Midbrain (tissue), 1 donor: Measurements from ENCODE around the gene HOXB2.

Source experiments
- DNase-seq: peaks from one replicate; lab custom pipeline; 2025; lab: John Stamatoyannopoulos, UW

The HOXB2 gene

DNA sequence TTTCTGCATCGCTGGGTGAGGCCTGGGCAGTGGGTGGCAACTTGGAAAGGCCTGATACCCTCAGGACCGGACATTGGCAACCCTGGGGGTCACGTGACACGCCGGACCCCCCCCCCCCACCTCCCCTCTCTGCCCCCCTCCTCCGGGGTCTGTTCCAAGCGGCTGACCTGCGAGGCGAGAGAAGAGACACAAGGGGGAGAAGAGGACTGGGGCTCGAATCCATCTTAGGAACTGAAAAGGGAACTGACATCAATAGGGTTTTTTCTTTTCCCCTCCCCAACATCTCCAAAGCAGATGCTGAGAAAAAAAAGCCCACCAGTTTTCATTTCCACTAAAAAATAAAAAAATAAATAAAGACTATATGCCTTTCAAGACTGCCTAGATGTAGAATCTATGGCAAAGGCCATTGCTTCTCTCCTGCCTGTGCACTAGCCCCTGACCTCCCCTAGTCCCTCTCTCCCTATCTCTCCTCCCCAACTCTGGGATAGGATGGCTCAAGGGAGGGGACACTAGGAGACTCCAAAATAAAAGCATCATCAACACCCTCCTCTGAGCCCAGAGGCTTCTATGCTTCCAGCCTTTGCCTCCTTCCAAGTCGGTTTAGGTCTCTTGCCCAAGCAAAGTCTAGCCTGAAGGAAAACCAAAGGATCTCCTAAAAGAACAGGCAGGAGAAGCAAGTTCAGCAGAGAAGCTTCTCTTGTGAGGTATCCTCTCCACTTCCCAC, 7.7 kb upstream of the HOXB2 start:
- no peak for DNase-seq

DNA sequence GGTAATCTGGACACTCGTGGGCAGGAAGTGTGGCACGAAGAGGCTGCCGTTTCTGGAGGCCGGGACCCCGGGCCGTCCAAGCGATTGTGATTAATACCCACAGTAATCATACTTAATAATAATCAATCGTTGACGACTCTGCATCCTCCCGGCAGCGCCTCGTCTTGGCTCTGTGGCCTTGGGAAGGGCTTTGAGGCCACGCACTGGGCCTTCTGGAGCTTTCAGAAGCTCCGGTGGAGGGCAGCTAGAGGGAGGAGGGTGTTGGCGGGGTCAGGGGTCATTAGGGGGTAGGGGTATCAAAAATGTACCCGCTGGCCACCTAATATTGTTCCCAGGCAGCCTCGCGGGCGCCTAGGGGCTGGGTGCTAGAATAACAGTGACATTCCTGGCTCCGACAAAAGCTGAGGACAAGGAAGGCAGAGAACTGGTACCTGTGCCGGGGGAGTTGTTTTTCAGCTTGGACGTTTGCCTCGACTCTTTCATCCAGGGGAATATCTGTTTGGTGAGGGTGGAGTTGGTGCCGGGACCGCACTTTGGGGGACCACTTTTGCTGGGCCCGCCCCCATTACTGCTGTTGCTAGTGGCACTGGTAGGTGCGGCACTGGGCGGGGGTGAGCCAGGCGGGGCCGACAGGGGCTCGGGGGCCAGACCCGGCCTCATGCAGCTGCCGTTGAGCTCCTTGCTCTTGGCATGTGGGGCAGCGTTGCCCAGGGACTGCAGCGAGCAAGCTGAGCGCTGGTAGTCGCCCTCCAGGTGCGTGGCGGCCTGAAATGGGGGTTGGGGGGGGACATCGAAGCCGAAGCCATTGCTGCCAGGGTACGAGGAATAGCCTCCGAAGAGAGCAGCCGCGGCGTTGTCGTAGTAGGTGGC, 6.9 kb upstream of the HOXB2 start:
- no peak for DNase-seq

DNA sequence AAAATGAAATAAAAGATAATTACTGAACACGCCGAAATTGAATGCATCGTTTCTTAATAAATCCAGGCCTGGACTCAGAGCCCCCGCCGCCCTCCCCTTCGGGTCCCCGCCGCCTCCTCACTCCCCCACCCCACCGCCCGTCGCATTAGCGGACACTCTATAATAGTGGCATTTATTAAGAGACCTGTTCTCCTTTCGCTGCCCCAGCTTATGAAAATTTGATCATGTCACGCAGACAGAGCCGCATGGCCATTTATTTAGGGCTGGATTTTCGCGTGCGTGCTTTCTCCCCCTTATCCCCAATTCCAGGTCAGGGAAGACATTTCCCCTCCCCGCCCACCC, 6.3 kb upstream of the HOXB2 start:
- DNase-seq, result no peak

DNA sequence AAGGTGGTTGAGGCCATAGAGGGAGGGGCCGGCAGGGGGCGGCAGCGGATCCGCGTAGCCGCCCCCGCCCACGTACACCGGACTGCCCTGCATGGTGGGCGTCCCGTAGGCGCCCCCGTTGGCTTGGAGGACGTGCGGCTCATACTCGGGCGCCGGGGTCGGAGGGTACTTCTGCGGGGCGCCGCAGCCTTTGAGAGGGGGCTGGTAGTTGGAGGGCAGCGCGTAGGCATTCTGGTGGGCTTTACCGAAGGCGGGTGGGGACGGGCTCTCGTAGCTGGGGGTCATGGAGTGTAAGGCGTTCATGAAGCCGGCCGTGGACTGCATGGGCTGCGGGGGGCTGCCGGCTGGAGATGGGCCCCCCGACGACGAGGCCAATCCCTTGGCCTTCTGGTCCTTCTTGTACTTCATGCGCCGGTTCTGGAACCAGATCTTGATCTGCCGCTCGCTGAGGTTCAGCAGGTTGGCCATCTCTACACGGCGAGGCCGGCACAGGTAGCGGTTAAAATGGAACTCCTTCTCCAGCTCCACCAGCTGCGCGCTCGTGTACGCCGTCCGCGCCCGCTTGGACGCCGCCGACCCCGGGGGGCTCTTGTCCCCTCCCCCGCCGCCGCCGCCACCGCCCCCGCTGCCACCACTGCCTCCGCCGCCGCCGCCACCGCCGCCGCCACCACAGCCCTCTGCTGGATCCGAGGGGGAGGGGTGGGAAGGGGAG, 5.7 kb upstream of the HOXB2 start:
- no peak for DNase-seq

DNA sequence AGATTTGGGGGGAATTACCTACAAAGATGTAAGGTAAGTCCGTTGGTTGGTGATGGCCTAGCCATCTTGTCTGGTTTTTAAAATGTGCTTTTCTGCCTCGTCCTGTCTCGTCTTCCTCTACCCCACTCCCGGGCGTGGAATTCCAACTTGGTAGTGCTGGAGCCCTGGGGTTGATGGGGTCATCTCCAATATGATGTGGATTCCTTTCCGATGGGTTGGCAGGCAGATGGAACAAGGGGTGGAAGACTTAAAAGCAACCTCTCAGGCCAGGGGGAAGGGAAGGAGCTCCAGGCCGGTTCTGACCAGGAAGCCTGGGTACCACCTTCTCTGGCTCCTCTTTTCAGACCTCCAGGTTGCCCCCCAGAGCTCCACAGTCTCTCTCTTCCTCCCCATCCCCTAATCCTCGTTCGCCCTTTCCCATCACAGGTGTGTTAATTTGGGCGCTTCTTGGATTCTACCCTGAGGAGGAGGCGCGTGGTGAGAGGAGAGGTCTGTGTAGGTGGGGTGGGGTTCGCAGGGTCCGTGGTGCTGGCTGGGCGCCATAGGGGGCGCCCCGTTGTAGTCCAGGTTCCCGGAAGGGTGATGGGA, 5.1 kb upstream of the HOXB2 start:
- DNase-seq, result no peak

DNA sequence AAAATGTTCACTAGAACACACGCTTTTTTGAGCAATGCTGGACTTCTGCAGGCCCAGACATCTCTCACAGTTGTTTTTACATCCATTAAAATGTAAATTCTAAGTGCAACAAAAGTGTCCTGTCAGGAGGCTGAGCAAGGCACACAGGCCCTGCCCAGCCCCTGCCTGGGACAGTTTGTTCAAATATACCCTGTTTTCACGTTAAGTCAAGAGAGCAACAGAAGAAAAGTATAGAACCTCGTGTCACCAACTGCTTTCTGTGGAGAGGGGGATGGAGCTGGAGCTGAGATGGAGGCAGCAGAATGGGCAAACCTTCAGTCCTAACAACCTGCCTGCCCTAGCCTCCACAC, 4.3 kb upstream of the HOXB2 start:
- DNase-seq, result no peak

DNA sequence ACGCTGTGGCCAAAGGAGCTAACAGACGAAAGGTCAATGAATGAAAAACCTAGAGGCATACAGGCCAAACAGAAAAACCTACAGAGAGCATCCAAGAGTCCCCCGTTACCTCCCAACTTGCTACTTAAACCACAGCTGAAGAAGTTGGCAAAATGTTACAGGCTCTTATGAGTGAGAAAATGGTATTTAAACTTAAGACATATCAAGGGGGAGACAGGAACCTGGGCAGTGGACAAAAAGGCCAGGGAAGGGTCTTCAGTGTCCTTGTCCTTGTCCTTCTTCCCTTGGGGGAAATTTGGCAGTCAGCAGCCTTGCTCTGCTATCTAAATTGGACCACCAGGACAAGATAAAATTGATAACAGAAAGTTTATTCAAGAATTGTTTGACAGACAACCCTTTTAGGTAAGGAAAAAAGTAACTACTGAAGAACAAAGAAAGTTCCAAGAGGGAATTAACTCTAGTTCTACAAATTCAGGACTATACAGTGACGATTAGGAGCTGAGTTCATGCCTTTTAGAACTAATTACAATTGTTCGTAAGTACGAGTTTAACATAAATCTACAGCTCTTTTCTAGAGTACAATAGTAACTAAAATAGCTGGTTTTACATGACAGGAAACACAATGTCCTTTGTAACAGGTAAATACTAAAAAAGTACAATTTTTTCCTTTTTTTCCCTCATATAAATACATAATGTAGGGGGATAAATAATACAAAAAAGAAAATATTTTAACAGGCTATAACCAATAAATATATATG, 3.8 kb upstream of the HOXB2 start:
- no peak for DNase-seq

DNA sequence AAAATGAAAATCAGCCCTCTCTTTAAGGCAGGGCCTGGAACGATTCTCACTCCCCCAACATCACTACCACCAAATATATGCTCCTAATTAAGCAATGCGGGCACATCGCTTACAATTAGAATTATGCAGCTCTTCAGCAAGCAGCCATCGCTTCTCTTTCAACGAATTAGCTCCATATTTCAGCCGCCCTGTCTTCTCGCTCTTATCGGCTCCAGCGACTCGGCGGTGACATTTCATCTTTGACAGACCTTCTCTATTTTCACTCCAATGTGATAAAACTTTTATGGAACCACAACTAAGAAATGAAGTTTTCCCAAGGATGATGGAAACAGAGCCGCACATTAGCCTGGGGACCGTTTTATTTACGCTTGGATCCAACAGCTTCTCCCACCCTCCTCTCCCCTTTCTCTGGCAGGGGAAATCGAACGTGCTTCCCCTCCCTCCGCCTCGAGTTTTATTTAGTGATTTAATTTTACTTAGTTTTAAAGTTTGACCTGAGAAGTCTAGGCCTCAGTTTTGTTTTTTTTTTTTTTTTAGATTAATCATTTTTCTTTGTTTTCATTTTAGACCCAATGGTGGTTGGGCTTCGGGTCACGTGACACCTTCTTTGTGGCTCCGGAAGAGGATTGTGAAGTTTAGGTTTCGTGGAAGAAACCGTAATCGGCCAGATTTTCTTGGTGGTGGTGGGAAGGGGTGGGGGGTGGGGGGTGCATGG, 3.1 kb upstream of the HOXB2 start:
- no peak for DNase-seq

DNA sequence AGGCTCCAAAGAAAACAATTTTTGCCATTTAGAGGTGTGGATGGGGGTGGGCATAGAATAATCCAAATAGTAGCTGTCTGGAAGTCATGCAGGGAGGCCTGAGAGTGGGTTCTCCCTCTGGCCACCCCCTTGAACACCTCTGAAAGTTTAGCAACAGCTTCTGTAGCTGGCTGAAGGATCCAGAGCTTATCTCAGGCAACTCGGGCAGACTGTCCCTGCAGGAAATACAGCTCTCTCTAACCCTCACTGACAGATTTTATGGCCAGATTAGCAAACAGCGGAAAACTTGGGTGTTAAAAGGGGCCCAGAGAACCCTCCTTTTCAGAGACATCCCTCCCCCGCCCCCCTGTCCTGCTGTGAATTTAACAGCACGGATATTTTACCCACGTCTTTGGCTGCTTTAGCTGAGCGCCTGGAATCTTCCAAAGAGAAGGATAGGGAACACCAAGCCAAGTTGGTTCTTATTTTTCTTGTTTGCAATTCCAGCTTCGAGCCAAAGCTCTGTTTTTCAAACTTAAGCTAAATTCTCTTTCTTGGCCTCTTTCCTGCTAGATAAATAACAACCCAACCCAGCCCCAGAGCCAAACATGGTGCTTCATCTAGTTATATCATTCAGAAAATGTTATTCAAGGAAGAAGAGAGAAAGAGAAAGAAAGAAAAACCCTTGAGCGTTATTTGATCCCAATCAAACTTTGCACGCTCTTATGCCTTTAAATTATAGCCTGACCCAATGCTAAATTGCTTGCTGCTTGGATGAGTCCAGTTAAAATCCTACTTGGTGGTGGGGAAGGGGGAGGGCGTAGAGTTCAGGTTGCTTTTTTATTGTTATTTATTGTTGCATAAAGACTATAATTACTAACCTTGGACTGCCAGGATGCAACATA, 2.3 kb upstream of the HOXB2 start:
- no peak for DNase-seq

DNA sequence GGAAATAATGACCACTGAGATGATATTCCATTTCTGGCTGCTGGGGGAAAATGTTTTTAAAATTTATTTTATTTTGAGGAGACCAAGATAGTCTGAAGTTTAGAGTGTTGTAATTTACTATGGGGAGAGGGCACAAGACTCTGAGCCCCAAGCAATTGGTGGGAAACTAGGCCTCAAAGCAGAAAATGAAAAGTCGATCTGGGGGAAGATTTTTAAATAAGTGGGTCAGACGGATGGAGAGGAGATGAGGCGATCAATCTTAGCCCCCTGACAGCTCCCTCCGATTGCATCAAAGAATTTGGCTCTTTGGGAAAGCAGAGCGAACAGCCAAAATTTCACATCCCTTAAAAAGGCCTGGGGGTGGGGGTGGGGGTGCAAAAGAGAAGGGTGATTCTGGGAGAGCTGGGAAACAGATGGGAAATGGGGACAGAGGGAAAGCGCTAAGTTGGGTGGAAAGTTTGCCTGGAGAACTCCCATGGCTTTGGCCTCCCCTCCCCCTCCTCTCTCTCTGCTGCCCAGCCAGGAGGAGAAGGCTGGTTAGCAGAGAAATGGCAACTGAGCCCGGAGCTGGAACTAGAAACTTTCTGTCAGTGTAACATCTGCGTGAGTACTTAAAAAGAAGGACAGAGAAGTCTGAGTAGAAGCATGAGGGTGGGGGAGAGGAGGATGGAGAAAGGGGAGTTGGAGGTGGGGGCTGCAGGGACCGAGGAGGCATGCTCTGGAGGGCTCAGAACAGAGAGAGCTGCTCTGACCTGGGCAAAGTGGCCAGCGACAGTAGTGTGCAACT, 1.4 kb upstream of the HOXB2 start:
- no peak for DNase-seq

DNA sequence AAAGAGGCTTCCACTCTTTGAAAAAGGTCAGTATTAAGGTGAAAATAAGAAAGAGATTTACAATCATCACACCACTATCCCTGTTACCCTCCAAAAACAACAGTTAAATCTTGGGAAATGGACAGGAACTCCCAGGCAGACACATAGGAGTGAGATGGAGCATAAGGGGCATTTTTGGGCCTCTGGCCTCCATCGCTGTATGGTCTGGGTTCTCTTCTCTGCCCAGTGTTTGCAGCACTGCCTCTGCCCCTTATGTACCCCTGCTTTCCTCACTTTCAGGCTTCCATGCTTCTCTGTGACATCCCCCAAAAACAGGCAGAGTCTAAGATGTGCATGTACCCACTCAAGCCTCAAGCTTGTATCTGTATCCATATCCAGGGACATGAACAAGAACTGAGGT, 630 bp upstream of the HOXB2 start:
- no peak for DNase-seq

DNA sequence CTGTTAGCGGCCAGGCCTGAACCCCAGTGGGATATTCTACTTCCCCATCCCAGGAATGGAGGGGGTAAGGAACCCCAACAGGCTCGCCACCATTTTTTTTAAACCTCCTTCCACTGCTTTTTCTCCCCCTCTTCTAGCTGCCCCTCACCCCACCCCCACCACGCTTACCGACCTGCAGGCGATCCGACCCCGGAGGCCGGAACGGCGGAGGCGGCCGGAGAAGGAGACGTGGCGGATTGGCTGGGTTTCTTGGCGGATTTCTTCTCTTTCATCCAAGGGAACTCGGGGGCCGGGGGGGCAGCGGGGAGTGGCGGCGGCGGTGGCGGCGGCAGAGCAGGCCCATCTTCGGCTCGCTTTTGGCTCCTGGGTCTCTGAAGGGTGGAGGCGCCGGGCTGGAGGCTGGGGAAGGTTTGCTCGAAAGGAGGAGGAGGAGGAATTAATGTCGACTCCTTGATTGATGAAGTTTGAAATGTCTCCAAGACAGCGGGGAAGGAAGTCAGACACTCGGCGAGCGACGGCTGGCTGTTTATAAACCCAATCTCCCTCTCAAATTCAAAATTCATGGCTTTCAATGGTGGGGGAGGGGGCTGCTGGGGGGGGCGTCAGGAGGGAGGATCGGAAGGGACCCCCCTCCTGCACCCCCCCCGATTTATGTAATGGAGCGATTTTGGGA, 424 bp downstream of the HOXB2 start:
- no peak for DNase-seq

DNA sequence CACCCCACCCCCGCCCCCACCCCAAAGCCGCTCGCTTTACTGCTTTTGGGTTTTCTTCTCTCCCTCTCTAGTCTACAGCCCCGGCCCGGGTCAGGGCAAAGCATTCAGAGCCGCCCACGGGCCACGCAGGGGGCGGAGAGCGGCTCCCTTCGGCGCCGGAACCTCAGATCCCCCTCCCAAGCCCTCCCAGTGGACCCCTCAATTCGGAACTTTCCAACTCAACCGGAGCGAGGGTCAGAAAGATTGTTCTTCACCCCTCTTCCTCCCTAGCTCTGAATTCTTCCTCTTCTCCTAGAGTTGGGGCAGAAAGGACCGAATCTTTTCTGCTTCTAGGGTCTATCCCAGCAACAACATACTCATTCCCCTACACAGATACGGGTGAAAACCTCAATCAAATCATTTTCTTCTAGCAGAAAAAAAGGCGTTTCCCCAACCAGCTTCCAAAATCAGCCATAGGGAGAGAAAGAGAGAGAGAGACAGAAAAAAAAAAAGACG, 1.0 kb downstream of the HOXB2 start:
- no peak for DNase-seq

DNA sequence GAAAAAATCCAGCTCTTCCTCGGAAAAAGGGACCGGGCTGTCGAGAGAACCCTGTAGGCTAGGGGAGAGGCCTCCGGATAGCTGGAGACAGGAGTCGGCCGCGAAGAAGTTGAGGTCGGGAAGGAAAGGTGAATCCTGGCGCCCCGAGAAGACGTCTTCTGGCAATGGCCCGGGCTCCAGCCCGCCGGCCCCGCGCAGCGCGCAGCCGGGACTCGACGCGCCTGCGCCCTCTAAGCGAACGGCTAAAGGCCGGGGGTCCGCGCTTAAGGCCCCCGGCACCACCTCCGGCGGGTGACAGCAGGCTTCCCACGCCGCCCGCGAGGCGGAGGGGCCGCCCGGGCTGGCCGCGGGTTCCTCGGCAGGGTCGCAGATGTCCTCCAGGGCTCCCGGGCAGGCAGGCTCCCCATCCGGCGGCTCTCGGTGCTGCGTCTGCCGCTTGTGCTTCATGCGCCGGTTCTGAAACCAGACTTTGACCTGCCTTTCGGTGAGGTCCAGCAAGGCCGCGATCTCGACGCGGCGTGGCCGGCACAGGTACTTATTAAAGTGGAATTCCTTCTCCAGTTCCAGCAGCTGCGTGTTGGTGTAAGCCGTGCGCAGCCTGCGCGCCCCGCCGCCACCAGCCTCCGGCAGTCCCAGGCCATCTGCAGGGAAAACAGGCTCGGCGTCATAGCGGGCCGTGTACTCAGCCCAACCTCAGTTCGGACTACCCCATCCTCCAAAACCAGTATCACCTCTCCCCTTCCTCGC, 1.6 kb downstream of the HOXB2 start:
- DNase-seq, result no peak

DNA sequence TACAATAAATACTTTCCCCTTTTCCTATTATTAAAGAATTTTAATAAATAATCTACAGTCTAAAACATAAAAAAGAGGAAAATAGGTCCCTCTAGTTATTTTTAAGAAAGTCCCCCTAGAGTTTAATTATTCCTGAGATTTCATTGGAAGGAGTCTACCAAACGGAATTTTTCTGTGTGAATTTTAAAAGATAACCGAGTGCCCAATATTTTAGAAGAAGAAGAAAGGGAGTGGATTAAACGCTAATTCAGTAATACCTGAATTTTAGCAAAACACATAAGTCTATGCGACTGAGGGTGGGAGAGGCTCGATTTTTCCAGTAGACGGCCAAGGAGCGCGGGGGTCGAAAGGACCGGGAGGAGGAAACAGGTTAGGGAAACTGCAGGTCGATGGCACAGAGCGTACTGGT, 2.2 kb downstream of the HOXB2 start:
- DNase-seq, result no peak

DNA sequence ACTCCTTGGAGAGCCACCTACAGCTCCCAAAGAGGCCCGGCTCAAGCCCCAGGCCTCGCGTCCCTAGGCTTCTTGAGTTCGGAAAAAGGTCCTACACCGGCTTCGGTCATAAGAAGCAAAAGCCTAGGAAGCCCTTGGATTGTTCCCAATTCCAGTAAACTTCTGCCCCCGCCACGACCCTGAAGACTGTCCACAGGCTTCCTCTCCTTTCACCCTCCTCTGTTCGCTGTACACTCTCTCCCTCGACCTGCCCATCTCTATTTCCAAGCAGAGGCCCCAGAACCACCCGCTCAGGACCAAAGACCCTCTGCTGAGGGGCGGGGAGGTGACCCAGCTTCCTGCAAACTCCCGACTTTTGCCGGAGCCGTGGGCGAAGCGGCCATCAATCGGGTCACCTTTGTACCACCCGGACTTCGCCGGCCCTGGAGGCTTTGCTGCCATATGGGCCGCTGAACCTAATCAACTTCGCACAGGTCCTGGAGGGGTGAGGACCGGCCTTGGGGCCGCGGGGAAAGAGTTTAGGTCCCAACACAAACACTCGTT, 2.7 kb downstream of the HOXB2 start:
- DNase-seq, result no peak

DNA sequence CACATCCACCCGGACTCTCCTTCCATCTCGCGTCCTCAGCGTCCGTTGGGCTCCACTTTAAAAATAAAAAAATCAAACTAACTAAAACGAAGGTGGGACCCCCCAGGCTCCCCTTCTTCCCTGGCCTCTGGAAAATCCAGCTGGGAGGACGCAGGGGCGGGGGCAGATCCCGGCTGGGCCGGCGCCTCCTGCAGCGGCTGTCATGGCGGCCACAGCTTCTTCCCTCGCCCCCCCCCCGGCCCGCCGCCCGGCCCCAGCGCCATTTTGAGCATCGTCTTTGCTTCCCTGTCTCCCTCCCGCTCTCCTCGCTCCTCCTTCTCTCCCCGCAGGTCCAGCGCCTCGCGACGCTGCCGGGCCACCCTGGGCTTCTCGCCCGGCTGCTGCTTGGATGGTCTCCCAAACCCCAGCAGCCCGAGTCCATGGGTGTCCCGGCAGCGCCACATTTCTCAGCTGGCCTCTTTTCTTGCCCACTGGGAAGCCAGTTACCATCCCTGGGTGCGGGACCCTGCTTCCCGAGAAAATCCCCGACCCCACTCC, 3.3 kb downstream of the HOXB2 start:
- no peak for DNase-seq
